ENCODE results near the gene BOLA1.

Gene BOLA1

DNA sequence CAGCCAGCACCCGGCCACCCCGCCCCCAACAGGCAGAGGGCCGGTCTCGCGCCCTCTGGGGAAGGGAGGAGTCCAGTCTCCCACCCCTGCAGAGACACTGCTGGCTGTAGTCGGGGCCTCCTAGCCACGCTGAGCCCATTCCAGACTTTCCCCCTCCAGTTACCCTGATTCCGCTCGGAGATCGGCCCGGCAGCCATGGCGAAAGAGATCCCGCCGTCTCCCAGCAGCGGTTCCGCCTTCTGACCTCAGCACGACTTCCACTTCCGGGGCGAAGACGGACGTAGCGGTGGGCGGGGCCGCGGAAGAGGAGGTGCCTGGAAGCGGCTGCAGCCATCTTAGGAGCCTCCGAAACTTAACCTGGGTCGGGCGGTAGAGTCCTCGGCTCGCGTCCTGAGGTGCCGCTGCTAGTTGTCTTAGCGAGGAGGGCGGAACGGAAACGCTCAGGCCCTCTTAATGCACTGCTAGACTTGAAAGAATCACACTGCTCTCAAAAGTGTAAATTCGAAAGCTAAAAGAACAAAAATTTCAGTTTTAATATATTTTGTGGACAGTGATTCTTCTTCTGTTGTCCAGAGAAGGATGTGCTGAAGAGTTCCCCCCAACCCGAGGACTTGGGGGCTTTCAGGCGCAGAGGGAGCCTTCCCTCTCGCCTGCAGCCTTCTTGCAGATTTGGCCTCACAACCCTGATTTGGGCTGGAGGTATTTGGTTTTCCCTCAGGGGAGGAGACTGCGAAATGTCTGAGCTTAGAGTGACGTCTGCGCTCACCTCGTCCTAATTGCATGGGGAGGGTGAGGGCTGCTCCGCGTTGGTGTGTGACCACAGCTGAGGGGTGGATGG lies 28.4 kb downstream of the BOLA1 start, which contains the start of gene SF3B4 (continued):
- TF ChIP-seq ZEB2 (tag by site-specific recombination; IDR thresholded peaks at IDR 0.05): no peak; the same call in 1 of the 2 replicates
- TF ChIP-seq SCRT1 (tag by site-specific recombination; IDR thresholded peaks at IDR 0.05; ENCODE audit: borderline replicate concordance): no peak
- TF ChIP-seq ZNF521 (tag by site-specific recombination; IDR thresholded peaks at IDR 0.05): no peak
- TF ChIP-seq ZBTB20 (tag by site-specific recombination; IDR thresholded peaks at IDR 0.05): peak; percentile 12; the same call in 1 of the 2 replicates
- no peak for TF ChIP-seq ZNF830 (tag by site-specific recombination; IDR thresholded peaks at IDR 0.05; ENCODE audit: low read depth)
- TF ChIP-seq HOXC10 (CRISPR knock-in tag; IDR thresholded peaks at IDR 0.05): no peak
- no peak for TF ChIP-seq ZNF175 (tag by site-specific recombination; IDR thresholded peaks at IDR 0.05)
- TF ChIP-seq ZNF670 (tag by site-specific recombination; IDR thresholded peaks at IDR 0.05; ENCODE audit: low read depth): no peak
- no peak for TF ChIP-seq OVOL3 (tag by site-specific recombination; IDR thresholded peaks at IDR 0.05)
- TF ChIP-seq ATF2 (tag by site-specific recombination; IDR thresholded peaks at IDR 0.05; ENCODE audit: low read depth): peak; percentile 13; the same call in 1 of the 2 replicates
- no peak for TF ChIP-seq ZNF354C (tag by site-specific recombination; IDR thresholded peaks at IDR 0.05; ENCODE audit: borderline replicate concordance, low read depth)
- no peak for TF ChIP-seq ZNF621 (tag by site-specific recombination; IDR thresholded peaks at IDR 0.05)
- TF ChIP-seq, protein P1, sequence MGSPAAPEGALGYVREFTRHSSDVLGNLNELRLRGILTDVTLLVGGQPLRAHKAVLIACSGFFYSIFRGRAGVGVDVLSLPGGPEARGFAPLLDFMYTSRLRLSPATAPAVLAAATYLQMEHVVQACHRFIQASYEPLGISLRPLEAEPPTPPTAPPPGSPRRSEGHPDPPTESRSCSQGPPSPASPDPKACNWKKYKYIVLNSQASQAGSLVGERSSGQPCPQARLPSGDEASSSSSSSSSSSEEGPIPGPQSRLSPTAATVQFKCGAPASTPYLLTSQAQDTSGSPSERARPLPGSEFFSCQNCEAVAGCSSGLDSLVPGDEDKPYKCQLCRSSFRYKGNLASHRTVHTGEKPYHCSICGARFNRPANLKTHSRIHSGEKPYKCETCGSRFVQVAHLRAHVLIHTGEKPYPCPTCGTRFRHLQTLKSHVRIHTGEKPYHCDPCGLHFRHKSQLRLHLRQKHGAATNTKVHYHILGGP (tag by site-specific recombination; IDR thresholded peaks at IDR 0.05): no peak
- TF ChIP-seq ZNF239 (tag by site-specific recombination; IDR thresholded peaks at IDR 0.05): no peak
- peak; percentile 29 for TF ChIP-seq ZNF660 (tag by site-specific recombination; IDR thresholded peaks at IDR 0.05)
- peak; percentile 64; the same call in 1 of the 2 replicates for TF ChIP-seq ZNF501 (tag by site-specific recombination; IDR thresholded peaks at IDR 0.05)
- TF ChIP-seq ZNF629 (tag by site-specific recombination; IDR thresholded peaks at IDR 0.05): peak; percentile 59
- TF ChIP-seq ZNF76 (tag by site-specific recombination; IDR thresholded peaks at IDR 0.05; ENCODE audit: borderline replicate concordance, low read depth): peak; percentile 90
- peak; percentile 87 for TF ChIP-seq YY2 (tag by site-specific recombination; IDR thresholded peaks at IDR 0.05)
- TF ChIP-seq ZSCAN30 (tag by site-specific recombination; IDR thresholded peaks at IDR 0.05): no peak
- TF ChIP-seq ZNF404 (tag by site-specific recombination; IDR thresholded peaks at IDR 0.05): no peak
- TF ChIP-seq ZBTB8A (tag by site-specific recombination; IDR thresholded peaks at IDR 0.05): peak; percentile 76
- no peak for TF ChIP-seq ZNF701 (tag by site-specific recombination; IDR thresholded peaks at IDR 0.05)
- no peak for TF ChIP-seq ZNF426 (tag by site-specific recombination; IDR thresholded peaks at IDR 0.05)
- peak; percentile 55 for TF ChIP-seq FEZF1 (tag by site-specific recombination; IDR thresholded peaks at IDR 0.05)
- TF ChIP-seq ZNF112 (tag by site-specific recombination; IDR thresholded peaks at IDR 0.05): no peak
- TF ChIP-seq ZNF146 (tag by site-specific recombination; IDR thresholded peaks at IDR 0.05): no peak
- no peak for TF ChIP-seq ZNF777 (tag by site-specific recombination; IDR thresholded peaks at IDR 0.05; ENCODE audit: borderline replicate concordance)
- TF ChIP-seq ZNF48 (tag by site-specific recombination; IDR thresholded peaks at IDR 0.05): no peak
- TF ChIP-seq ZNF514 (tag by site-specific recombination; IDR thresholded peaks at IDR 0.05): no peak
- TF ChIP-seq, protein P2, sequence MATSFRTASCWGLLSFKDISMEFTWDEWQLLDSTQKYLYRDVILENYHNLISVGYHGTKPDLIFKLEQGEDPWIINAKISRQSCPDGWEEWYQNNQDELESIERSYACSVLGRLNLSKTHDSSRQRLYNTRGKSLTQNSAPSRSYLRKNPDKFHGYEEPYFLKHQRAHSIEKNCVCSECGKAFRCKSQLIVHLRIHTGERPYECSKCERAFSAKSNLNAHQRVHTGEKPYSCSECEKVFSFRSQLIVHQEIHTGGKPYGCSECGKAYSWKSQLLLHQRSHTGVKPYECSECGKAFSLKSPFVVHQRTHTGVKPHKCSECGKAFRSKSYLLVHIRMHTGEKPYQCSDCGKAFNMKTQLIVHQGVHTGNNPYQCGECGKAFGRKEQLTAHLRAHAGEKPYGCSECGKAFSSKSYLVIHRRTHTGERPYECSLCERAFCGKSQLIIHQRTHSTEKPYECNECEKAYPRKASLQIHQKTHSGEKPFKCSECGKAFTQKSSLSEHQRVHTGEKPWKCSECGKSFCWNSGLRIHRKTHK (tag by site-specific recombination; IDR thresholded peaks at IDR 0.05): no peak
- peak; percentile 43 for TF ChIP-seq PATZ1 (tag by site-specific recombination; IDR thresholded peaks at IDR 0.05)
- peak; percentile 41 for TF ChIP-seq ZBTB26 (tag by site-specific recombination; optimal IDR thresholded peaks at IDR 0.05)

Data from HEK293 (cell line).